ENCODE results near the gene TMUB2. TPM values are rescaled to one million over a fixed set of nuclear protein-coding genes. Genes with fewer than 3 reads are reported as not detected.

Gene TMUB2
- total RNA-seq, 1 experiment from 2014 or later, result 9.2 TPM

DNA sequence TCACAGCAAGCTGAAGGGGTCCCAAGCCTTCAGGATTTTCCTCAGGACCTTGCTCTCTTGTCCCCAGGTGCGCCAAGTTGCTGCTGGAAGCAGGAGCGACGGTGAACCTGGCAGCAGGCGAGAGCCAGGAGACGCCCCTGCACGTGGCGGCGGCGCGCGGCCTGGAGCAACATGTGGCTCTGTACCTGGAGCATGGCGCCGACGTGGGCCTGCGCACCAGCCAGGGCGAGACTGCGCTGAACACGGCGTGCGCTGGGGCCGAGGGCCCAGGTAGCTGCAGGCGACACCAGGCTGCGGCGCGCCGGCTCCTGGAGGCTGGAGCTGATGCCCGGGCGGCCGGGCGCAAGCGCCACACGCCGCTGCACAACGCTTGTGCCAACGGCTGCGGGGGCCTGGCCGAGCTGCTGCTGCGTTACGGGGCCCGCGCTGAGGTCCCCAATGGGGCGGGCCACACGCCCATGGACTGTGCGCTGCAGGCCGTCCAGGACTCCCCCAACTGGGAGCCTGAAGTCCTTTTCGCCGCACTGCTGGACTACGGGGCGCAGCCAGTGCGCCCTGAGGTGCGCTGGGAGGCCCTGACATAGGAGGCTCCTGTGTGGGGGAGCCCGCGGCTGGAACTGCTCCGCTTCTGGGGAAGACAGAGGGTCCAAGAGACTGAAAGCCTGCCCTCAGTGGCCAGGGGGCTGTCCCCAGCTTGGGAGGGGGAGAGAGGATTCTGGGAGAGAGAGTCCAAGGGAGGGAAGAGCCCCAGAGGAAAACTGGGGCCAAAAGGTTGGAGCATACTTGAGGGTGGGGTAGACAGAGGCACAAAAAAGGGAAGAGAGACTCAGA is 9.9 kb upstream of the TMUB2 start:
- no peak for DNase-seq (ENCODE audit: low read depth)

DNA sequence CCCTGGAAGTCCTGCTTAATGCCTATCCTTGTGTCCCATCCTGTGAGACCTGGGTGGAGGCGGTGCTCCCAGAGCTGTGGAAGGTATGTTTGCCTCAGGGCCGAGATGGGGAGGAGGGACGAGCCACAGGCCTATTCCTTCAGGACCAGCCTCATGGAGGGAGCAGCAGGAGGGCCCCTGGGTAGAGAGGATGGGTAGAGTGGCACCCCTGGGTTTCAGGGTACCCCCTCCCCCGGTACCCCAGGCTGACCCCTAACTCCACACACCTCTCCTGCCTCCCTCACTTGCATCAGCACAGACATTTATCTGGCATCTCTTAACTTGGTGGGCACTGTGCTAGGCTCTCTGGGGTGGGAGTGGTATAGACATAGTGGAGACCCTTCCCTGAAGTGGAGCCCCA is 9.1 kb upstream of the TMUB2 start:
- no peak for DNase-seq (ENCODE audit: low read depth)

- no peak for DNase-seq (ENCODE audit: low read depth)
Observed at GRCh38 chr17:44178133-44178532, 8.6 kb upstream of the TMUB2 start.

DNA sequence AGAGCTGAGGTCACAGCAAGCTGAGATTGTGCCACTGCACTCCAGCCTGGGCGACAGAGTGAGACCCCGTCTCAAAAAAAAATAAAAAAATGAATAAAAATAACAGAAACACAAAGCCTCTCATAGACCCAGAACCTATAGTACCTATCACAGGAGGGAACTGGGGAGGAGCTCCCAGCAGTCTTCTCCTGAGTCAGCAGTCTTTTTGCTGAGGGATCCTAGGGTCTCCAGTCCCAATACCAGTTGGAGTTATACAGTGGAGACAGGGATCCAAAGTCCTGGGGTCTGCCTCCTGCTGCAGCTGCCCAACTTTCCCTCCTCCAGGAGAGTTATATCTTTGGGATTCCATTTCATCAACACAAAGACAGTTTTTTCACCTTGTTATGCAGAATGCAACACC is 3.7 kb upstream of the TMUB2 start:
- DNase-seq (ENCODE audit: low read depth), result no peak

DNA sequence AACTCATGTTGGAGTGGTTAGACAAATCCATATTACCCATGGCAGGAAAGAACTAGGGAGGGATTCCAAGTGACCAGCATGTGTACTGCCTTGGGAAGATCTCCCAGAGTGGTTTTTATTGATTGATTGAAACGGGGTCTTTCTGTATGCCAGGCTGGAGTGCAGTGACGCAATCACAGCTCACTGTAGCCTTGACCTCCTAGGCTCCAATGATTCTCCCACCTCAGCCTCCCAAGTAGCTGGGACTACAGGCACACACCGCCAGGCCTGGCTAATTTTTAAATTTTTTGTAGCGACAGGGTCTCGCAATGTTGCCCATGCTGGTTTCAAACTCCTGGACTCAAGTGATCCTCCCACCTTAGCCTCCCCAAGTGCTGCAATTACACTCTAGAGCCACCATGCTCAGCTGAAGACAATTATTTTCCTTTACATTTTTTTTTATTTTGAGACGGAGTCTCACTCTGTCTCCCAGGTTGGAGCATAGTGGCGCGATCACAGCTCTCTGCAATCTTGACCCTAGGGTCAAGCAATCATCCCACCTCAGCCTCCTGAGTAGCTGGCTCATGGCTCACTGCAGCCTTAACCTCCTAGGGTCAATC is 2.5 kb upstream of the TMUB2 start:
- no peak for DNase-seq (ENCODE audit: low read depth)

DNA sequence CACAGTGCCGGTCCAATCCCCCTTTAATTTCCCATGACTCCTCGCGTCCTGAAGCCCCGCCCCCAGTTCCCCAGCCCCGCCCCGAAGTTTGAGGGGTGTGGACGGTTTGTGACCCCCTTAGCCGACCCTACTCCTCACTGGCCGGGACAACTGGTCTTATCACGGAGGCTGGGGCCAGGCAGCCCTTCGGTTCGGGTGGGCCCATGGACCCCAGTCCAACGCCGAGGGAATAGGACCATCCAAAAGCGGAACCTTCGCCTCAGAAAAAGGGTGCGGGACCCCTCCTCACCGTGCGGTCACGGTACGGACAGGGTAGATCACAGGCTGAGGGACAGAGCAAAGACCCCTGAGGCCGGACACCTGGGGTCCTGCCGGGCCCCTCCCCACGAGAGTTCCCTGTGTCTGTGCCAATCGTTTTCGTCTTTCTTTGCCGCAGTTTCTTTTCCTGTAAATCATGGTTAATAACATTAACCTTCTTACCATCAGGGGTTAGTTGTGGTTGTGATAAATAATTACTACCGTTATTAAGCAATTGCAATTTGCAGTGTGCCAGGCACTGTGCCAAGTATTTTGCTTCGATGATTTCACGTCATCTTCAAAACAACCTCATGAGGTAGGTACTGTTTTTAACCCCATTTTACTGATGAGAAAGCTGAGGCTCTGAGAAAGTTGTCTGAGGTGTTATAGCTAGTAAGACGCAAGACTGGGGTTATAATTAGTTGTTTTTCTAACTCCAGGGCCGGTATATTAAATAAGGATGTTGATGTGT is 543 bp downstream of the TMUB2 start:
- no peak for DNase-seq (ENCODE audit: low read depth)

DNA sequence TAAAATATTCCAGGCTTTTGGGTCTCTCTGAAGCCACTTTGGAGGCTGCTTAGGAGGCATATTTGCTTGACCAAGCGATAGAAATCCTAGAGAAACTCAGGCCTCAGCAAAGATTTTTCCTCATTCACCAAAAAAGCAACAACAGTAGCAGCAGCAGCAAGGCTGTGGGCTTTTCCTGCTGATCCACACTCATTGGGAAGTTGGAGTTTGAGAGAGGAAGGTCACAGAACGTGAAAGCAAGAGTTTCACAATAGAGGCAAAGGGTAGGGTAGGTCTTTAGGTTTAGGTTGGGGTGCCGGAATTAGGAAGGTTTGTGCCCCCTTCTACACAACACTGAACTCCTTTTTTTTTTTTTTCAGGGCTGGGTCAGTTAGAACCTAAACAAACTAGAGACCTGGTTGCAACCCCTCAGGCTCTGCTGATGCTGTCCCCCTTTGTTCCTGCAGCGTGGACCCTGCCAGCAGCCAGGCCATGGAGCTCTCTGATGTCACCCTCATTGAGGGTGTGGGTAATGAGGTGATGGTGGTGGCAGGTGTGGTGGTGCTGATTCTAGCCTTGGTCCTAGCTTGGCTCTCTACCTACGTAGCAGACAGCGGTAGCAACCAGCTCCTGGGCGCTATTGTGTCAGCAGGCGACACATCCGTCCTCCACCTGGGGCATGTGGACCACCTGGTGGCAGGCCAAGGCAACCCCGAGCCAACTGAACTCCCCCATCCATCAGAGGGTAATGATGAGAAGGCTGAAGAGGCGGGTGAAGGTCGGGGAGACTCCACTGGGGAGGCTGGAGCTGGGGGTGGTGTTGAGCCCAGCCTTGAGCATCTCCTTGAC is 2.0 kb downstream of the TMUB2 start:
- DNase-seq (ENCODE audit: low read depth), result no peak

GRCh38 chr17:44190481-44190880 is 3.7 kb downstream of the TMUB2 start:
- no peak for DNase-seq (ENCODE audit: low read depth)

DNA sequence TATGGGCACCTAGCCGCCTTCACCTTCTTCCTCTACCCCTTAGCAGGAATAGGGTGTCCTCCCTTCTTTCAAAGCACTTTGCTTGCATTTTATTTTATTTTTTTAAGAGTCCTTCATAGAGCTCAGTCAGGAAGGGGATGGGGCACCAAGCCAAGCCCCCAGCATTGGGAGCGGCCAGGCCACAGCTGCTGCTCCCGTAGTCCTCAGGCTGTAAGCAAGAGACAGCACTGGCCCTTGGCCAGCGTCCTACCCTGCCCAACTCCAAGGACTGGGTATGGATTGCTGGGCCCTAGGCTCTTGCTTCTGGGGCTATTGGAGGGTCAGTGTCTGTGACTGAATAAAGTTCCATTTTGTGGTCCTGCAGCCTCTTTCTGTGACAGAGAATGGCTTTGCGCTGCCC is 4.6 kb downstream of the TMUB2 start:
- DNase-seq (ENCODE audit: low read depth), result no peak

DNA sequence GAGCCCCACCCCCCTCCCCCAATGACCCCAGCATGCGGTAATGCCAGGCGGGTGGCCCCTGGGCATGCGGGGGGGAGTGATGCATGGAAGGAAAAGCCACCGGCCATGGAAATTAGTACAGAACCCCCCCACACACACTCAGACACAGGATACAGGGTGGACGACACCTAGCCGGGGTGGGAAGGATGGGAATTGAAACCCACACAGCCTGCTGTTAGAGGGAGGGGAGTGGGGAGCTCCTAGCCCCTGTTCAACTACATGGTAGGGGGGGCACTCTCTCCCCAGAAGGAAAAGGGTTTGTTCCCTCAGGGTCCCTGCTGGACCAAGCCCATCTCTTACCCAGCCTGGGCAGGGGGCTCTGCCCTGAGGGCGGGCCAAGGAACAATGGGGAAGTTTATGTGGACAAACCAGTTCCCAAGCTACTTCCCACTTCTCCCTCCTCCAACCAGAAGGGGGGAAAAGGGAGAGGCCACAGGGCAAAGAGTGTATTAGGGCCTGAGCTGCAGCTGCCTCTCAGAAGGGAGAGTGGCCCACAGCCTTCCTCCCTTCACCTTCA is 5.2 kb downstream of the TMUB2 start:
- no peak for DNase-seq (ENCODE audit: low read depth)

DNA sequence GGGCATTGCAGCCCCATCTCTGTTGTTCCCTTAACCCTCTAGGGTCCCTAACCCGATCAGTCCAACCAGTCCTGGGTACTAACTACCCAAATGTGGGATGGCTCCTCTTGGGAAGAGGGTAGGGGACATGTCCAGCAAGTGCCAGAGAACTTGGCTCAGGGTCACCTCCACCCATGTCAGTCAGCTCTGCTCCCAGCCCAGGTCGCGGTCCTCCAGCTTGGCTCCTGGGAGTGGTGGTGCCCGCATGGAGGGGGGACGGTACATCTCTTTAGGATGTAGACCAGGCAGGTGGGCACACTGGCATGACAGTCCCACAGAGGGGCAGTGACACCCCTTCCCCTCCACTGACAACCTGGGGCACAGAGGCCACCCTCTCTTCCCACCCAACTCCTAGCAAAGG is 6.0 kb downstream of the TMUB2 start:
- DNase-seq (ENCODE audit: low read depth), result no peak

DNA sequence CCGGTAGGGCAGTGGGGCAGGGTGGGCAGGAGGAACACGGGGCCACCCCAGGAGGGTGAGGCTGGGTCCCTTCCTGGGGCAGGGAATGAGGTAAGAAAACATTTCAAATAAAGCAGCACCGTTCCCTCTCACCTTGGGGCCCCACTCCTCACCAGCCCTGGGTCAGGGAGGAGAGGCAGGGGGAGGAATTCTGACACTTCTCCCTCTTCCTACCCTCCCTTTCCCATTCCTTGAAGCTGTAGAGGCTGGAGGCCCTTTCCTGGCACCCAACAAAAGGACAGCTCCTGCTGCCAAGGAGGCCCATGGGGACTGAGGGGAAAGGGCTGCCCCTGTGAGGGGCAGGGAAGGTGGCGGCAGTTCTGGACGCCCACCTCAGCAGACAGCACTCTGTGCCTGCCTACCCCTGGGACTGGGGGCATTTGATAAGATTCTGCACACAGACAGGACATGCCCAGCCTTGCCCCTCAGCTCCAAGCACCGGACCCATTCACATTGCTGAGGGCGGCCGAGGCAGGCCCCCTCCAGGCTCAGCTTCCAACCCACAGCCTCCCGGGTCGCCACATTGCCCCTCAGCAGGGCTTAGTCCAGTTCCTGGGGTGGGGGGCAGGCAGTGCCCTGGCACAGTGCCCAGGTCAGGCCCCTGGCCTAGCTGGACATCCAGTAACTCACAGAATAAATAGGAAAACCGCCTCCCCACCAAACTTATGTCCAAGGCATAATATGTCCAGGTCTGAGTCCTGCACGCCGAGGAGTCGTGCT is 6.7 kb downstream of the TMUB2 start:
- no peak for DNase-seq (ENCODE audit: low read depth)

DNA sequence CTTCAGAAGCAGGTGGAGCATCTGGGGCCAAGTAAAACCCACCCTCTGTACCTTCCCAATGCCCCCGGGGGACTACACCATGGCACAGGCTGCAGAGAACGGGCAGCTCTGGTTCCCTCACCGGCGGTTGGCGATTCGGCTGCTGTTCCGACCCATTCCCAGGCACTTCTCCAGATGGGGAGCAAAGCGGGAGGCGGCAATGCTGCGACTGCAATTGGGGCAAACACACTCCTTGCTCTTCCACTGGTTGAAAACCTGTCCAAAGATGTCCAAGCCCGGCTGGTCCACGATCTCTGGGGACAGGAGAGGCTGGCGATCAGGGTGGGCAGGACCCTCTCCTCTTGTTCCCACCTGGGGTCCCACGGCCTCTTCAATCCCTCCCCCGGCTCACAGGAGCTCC is 10.3 kb downstream of the TMUB2 start:
- no peak for DNase-seq (ENCODE audit: low read depth)

- peak; percentile 35 for DNase-seq (ENCODE audit: low read depth)
Observed at GRCh38 chr17:44197980-44198720, 11.4 kb downstream of the TMUB2 start.

DNA sequence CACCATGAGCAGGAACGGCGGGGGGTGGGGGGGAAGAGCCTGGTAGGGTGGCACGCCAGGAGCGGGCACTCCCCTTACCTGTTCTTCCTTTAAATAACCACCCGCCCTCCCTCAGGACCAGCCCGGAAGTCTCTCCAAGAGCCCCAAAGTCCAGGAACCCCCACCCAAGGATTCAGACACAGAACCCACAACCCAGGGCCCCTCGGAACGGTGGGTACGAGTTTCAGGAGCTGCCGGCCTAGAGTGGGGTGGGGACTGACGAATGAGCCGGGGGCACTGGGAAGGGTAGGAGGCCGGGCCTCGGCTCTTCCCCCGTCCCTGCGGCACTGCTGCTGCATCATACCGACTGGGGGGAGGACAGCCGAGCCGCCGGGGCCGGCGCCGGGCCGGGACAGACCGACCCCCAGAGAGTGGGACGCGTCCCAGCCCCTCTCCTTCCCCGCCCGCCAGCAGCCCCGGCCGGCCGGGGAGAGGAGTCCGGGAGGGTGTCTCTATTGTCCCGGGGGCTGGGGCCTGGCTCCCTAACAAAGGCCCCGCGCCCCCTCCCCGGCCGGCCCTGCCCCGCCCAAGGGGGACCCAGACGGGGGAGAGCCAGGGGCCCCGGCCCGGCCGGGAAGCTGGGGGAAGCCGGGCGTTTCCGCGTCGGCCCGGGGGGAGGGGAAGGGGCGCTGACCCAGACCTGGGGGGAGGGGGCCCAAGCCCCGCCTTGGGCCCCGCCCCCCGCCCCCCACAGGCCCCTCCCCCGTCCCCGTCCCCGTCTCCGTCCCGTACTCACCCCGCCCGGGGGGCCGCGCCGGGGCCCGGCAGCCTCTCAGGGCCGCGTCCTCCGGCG is 12.2 kb downstream of the TMUB2 start:
- DNase-seq (ENCODE audit: low read depth), result peak; percentile 49

DNA sequence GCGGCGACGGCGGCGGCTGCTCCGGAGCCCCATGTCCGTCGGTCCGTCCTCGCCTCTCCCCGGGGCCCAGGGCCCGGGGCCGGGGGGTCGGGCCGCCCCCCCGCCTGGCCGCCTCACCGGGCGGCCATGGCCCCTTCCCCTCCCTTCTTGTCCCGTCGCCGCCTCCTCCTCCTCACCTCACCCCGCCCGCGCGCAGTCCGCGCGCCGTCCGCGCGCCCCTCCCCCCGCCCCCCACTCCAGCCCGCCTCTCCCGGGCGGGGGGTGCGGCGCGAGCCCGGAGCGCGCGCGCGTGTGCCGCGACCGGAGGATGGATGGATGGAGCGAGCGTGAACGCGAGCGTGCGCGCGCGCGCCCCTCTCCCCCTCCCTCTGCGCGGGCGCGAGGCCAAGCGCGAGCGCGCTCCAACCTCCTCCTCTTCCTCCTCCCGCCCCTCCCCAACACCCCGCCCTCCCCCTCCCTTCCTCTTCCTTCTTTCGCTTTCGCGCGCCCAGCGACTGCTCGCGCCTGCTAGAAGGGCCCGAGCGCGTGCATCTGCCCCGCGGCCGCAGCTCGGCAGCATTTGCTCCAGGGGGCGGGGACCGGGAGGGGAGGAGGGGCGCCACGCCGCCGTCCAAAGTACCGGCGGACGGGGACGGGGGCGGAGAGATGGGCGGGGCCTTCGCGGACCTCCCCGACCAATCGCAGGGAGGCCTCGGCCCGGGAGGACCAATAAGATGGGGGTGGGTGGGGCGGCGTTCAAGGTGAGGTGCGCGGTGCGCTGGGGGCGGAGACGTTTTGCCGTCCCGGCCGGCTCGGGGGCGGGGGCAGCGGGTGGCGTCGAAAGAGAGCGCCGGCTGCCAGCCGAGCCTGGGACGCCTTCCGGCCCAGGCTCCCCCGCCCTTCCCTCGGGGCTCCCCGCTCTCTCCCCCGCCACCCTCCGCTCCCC is 13.0 kb downstream of the TMUB2 start, which contains the start of gene ATXN7L3:
Gene ATXN7L3 (minus strand): TSS at position 332 of the 925 bp plus-strand sequence. CDS start 1,814 bp downstream, outside the sequence.
- peak; percentile 97 for DNase-seq (ENCODE audit: low read depth)

DNA sequence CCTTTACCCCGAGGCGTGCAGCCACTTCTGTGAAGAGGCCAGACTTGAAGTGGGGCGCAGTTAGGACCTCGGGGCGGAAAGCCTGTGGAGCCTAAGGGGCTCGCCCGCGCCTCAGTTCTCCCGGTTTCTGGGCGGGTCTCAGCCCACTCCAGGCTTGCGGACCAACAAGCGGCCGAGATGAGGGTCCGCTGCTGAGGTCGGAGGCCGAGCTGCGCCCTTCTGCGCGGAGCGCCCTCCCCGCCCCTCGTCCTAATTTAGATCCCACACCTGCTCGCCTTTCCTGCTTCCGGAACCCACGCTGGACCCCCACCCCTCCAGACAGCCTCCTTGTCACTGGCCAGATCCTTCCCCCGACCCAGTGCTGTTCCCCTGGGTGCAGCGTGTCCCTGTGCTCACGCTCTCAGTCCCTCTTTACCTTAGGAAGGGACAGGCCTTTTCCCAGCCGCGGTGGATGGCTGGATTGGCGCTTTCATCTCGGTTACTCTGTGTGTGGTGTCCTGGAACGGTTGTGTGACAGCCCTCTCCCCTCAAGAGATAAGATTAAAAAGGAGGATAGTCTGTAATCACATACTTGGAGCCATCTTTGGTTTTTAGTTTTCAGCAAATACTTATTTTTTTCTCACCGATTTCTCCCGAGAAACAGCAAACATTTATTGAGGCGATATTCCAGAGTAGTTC is 13.8 kb downstream of the TMUB2 start:
- no peak for DNase-seq (ENCODE audit: low read depth)

All from Daoy (cell line).